Activated naive CD8-positive, alpha-beta T cell treated with anti-CD3 and anti-CD28 coated beads, Interleukin-2, amount 50 U/mL, for 16 hours (primary cell): ENCODE data around the gene KCTD10.

Source experiments
- DNase-seq: peaks from one replicate; pipeline ENCODE4 v3.0.0-alpha.2; 2020; ENCODE audit warnings: low read depth, low spot score

Gene KCTD10, protein sequence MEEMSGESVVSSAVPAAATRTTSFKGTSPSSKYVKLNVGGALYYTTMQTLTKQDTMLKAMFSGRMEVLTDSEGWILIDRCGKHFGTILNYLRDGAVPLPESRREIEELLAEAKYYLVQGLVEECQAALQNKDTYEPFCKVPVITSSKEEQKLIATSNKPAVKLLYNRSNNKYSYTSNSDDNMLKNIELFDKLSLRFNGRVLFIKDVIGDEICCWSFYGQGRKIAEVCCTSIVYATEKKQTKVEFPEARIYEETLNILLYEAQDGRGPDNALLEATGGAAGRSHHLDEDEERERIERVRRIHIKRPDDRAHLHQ

DNA sequence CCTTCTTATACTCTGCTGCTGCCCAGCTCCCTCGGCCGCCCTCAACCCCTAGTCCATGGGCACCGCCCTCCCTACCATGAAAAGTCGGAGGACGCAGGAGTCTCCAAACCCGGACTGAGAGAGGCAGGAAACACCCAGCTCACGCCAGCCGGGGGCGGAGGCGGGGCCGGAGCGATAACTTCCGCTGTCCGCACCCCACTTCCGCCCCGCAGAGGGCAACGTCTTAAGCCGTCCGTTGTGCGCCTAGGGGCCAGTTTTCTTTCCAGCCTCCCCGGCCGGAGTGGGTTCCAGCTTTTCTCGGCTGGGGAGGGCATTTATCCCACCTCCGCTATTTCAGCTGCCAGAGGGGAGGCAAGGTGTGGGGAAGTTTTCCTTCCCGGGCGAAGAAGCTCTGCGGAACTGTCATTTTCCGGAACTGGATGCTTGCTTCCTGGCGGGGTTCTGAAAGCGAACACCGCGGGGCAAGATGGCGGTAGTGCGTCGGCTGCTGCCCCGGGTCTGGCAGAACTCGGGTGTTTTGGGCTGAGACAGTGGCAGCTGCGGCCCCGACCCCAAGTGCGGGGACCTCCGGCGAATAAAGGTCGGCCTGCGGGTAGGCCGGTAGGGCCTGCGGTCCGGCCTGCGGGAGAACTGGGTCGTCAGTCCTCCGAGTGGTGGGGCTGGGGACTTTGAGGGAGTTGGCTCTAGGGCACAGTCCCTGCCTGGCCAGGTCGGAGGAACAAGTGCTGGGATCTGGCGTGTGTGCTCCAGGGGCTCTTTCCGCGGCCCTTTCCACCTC, at the start of gene KCTD10, which contains the start of gene UBE3B:
TSS of gene KCTD10 (minus strand) at position 116 of the 778 bp plus-strand sequence. CDS start at position 78, 38 bp downstream.
TSS of gene UBE3B (plus strand) at position 450 of the 778 bp plus-strand sequence. CDS start 5,918 bp downstream, outside the sequence.
- peak; percentile 63 for DNase-seq

DNA sequence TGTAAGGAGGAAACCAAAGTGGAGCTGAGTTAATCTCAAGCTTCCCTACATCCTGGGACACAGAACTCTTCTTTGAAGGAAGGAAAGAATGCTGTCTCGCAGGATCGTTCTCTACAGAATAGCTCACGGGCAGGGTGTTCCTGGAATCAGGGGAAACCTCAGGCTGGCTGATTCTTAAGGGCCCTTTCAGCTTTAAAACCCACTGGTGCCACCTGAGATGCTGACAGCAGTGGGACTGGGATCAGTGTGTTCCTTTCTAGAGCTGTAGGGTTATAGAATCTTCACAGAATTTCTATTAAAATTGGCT, 48.1 kb upstream of the KCTD10 start:
- DNase-seq, result no peak

DNA sequence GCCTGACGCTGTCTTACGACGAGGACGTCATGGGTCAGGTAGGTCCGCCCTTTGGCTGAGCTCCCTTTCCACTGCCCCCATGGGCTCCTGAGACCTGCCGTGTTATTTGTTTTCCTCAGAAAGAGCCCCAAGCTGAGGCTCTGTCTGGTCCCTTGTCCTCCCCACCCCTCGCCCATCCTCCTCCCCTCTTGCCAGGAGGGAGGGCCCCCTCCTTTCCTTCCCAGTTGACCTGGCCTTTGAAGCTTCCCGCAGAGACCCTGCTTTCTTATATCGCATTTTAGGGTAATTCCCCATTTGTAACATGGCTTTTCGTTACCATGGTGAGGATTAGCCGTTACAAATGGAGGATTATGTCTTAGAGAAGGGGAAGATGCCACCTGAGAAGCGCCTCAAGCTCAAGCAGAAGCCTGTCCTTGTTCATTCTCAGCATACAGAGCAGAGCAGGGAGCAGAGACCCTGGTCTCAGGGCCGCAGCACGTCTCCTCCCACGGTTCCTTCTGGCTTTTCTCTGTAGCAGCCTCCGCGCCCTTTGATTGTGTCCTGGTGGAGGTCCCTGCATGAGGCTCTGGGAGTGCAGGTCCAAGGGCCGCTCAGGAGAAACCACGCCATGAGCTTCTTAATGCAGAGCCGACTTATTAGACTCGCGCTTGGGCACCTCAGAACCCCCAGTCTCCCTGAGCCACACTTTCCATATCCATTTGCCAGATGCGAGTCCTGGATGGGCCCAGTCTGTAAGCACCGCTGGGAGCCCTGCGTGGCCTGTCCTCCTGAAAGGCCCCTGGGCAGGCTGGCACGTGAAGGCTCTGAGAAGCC, 47.6 kb upstream of the KCTD10 start:
- no peak for DNase-seq

DNA sequence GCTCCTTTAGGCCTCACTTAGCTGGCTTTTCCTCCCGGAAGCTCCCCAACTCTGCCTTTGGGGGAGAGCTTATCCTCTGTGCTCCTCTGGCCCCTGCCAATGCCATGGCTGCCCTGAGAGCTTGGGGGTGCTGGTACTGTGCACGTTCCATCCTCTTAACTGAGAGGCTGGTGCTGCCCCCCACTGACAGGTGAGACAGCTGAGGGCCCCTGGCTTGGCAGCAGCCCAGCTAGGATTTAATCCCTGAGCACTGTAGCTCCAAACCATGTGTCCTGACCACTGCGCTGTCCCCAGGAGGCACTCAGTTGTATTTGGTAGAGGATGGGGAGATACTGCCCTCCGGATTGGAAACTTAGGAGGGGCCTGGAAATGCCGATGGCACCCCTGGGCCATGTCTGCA, 46.4 kb upstream of the KCTD10 start:
- no peak for DNase-seq

DNA sequence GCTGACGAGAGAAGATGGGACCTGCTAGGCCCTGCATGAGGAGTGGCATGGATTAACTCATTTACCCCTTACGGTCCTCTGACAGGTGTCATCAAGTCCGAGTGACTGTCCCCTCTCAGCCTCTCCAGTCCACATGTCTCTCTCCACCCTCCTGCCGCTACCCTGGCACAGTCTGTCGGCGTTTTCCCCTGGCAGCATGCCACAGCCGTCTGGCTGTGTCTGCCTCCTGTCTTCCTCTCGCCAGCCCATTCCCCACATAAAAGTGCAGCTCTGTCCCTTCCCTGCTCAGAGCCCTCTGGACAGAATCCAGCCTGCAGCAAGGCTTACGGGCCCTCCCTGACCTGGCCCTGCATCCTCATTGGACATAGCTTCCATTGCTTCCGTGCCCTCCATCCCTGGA, 46.0 kb upstream of the KCTD10 start:
- no peak for DNase-seq

DNA sequence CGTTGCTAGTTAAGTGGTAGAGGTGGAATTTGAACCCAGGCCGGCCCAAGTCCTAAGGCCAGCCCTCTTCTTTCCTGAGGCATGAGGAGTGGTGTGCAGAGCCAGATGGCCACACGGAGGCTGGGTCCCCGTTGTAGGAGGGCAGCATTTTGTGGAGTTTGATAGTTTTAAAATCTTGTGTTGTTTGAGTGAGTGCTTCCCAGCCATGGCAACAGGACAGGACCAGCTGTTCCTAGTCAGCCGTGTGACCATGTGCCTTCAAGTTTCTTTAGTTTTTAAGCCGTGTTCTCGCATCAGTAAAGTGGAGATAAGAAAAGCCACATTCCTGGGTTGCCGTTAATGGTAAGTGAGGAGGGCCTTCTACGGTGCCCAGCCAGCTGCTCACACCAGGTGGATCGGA, 44.7 kb upstream of the KCTD10 start:
- DNase-seq, result no peak

DNA sequence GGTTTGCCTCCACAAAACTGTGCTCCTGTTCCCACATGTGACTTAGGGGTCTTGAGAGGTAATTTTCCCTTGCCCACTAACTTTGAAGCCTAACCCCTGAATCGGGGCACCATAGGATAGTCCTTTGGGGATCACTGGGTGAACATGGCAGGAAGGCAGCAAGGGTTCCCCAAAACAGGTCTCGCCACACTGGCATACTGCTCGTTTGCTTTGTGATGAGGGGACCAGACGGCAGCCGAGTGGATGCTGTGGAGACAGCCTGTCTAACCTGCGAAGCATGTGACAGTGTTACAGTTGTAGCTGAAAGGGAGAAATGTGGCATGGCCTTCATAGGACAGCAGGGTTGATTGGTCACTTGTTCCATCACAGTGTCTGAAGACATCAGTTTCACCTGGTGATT, 42.7 kb upstream of the KCTD10 start:
- no peak for DNase-seq

DNA sequence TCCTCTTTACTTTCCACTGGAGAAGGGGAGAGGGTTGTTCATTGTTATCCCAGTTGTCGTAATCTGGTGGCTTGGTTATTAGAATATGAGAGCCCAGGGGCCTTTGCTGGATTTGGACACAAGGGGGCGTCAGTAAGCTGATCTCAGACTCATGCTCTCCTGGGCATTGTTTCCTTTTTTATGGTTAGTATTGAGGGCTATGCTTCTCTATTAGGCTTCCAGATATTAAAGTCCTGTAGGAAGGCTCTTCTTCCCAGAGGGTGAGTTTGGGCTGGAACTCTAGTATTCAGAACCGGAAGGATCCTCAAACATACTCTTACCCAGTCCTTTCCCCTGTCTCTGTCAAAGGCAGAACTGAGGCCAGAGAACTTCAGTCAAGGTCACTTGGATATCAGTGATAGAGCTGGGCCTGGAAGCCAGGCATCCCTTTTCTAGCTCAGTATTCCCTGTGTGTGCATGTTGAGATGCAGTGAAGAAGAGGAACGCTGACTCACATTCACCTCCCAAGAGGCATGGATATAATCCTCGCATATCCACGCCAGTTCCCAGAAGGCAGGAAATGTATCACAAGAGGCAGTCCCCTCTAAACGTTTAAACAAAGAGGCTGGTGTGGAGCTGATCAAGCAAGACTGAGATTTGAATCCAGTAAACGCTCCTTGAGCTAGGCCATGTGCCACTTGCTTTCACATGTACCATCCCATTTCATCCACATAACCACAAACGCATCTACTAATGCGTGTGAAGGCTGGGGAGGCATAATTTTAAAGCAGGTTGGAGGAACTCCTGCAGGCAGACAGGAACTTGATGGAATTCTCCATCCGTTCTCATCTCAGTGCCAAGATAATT, 41.9 kb upstream of the KCTD10 start:
- DNase-seq, result peak; percentile 21

DNA sequence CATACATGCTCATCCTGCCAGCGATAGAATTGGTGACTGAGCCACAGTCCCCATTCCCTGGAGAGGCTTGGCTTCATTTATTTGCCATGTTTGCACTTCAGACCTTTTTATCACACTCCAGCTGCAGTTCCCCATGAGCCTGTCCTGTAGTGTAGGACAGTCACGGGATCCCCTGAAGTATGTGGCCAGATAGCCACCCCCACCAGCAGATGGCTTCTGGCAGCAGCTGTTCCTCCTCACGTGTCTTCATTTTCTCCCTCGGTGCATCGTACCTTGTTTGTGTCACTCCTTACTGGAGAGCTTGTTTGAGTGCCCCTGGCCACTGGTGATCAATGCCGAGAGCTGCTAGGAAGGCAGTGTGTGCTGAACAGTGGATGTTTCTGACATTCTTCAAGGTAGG, 40.5 kb upstream of the KCTD10 start:
- no peak for DNase-seq

DNA sequence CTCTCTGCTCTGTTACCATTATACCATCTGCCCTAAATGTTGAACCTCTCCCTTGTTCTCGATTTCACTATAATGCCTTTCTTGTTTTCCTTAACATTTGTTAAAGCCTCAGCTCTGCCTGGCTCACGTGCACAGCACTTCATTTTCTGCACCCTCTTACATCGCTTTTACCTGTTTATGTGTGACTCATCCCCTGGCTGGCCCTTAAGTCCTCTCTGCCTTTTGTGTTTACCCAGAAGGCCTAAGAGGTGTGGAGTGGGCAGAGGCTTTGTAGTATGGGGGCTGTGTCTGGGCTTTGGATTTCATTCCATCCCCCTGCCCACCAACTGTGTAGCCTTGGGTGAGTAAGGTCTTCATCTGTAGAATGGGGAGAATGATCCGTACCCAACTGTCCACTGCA, 36.9 kb upstream of the KCTD10 start:
- DNase-seq, result no peak

DNA sequence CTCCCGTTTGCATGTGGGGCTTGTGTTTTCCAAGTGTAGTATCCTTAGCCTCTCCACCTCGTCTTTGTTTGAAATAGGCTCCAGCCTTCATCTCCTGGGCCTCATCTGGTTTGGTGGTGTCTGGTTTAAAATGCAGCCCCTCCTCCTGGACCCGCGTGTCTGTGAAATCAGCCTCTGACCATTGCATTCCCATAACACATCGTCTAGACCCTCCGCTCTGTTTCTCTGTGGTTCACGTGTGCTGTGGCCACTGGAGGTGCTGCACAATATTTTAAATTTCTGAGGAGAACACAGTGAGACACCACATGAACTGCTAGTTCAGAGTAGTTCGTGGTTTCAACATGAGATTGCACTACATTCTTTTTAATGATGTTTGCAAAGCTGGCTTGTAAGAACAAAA, 36.0 kb upstream of the KCTD10 start:
- no peak for DNase-seq

DNA sequence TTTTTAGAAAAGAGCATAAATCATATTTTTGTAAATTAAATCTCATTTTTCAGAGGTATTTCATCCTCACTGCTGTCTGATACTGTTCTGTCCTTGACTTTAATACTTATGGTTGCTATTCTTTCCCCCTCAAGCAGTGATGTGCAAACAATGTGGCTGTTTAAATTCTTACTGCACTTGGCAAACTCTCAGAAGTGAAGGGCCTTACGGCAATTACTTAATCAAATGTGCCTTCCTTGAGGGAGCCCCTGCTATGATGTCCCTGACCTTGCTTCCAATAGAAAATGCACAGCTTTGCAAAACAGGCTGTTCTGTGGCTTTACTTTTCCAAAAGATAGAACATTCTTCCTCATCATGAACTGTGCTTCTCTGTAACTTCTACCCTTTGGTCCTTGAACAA, 35.5 kb upstream of the KCTD10 start:
- DNase-seq, result no peak

DNA sequence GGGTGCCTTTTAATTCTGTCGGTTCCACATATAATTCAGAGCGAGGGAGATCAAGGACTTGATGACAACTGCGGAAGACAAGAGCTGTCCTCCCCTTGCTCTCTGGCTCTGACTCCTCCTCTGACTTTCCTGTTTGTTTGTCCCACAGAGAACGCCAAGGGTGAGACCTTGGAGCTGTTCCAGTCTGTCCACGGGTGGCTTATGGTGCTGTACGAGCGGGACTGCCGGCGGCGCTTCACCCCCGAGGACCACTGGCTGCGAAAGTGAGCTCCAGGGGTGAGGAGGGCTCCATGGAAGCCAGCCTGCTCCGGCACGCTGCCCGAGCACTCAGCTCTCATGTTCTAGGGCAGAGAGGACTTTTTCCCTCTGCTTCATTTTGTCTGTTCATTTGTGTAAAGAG, 33.1 kb upstream of the KCTD10 start:
- DNase-seq, result no peak

DNA sequence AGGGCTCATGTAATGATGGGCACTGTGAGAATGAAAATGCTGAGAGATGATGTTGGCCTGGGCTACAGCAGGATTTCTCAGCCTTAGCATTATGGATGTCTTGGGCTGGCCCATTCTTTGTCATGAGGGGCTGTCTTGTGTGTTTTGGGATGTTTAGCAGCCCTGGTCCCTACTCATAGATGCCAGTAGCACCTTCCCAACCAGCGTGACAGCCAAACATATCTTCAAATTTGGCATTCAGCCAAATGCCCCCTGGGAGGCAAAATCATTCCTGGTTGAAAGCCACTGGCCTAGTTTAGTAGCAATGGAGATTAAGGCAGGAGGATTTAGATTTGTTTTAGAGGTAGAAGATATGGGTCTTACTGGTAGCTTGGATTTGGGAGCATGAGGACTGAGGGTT, 27.0 kb upstream of the KCTD10 start:
- DNase-seq, result no peak

DNA sequence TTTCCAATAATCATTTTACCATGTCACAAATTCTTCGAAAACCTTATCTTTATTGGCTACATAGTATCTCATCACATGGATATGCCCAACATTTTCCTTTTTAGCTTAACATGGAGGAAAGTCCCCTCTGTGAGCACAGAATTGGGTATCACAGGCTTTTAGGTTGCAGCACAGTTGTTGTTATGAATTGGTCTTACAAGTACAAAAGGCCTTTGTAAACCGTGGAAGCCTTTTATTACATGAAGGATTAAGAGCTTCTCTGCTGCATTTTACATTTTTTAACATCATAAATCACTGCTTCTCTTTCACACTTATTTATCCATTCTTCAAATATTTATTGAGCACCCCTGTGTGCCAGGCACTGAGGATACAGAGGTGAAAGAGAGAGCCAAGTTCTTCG, 26.5 kb upstream of the KCTD10 start:
- no peak for DNase-seq

DNA sequence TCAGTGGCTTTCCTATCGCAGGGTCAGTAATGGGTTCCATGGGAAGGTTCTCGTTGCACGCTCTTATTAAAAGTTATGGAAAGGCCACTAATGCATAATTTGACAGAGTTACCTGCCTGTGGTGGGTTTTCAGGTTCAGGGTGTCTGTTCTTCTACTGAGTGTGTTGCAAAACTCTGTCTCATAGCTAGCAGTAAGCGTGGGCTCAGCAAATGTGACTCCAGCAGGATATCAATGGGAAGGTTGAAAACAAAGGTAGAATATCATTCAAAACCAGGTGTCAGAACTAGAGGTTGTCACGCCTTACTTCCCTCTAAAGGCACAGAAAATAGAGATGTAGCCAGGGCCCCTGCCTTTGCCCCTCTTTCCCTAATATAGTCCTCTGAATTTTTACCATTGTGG, 25.2 kb upstream of the KCTD10 start:
- DNase-seq, result no peak

DNA sequence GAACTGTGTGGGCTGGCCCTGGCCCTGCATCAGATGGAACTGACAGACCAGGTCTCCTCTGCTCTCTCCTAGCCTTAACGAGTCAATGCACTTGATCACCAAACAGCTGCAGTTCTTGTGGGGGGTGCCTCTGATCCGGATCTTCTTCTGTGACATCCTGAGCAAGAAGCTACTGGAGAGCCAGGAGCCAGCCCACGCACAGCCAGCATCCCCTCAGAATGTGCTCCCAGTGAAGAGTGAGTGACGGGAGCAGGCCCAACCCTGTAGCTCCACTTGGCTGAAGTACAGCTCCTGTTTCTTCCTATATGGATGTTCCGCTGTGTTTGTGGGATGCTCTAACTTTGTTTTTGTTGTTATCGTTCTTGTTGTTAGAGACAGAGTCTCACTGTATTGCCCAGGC, 24.2 kb upstream of the KCTD10 start:
- no peak for DNase-seq

DNA sequence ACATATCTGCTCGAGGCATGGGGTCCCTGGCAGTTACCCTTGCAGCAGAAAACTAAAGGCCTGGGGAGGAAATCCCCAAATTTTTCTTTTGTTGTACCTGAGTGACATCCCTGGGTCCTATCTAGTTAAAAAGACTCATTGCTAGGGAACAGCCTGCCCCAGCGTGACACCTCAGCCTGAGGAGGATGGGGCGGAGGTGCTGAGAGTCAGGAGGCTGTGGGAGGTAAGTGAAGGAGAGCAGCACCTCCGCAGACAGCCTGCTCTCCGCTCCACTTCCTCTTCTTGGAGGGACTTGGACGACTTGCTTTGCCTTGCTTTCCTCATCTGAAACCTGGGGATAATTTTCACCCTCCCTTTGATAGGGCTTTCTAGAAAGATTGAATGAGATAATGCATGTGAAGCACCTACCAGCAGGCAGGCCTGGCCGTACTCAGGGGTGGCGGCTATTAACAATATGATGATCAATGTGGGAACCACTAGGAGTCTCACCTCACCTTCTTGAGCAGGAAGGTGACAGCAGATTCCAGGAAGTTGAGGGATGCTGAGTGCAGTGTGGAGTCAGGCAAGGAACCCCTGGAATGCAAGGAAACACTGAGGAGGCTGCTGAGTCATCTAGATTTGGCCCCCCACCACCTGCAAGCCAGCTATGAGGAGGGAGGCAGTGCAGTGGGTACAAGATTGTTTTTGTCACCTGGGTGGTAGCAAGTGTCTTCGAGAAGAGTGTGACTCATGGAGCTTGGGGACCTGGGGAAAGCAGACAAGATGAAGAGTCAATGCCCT, 23.5 kb upstream of the KCTD10 start:
- no peak for DNase-seq

DNA sequence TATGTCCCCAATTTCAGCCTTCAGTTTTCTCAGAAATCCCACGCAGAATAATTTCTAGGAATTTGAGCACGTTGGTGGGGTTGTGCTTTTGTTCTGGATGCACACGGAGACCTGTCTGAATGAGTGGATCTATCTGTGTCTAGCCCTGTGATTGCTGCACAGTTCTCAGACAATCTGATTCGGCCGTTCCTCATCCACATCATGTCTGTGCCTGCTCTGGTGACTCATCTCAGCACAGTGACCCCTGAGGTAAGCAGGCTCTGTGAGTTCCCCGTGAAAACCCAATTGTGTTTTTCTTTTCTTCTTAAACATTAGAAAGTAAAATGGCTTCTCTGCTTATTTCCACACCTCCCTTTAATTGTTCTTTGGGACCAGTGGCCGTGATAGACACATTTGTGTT, 20.6 kb upstream of the KCTD10 start:
- no peak for DNase-seq

DNA sequence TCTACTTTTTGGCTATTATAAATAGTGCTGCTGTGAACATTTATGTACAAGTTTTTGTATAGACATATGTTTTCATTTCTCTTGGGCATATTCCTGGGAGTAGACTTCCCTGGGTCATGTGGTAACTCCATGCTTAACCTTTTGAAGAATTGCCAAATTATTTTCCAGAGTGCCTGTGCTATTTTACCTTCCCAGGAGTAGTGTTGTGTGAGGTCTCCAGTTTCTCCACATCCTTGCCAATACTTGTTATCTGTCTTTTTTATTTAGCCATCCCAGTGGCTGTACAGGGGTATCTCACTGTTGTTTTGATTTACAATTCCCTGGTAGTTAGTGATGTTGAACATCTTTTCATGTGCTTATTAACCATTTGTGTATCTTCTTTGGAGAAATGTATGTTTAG, 19.2 kb upstream of the KCTD10 start:
- DNase-seq, result no peak

DNA sequence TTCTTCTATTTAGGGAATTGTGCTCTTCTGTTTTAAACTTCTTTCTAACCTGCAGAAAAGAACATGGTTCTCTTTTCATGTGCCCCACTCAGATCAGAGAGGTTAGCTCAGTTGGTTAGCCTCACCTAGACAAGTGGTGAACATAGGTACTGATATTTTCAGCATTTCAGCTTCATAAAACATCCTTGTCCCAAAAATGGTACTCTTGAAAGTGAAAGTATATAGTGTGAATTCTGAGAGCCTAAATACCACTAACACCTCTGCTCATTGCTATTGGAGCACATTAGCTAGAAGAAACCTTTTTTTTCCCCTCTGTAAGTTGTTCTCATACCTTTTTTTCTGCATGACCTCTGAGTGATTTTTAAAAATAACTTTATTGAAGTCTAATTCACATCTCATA, 17.9 kb upstream of the KCTD10 start:
- no peak for DNase-seq
